Measurements from ENCODE around the gene BLVRA. TPM values are rescaled to one million over a fixed set of nuclear protein-coding genes. Genes with fewer than 3 reads are reported as not detected.

Gene BLVRA
- total and polyA plus RNA-seq, 2 experiments from 2014 or later, result 21.0 to 34.2 TPM

GRCh38 chr7:43747328-43748105 is 11.0 kb upstream of the BLVRA start:
- no peak overlapping the region for H3K27ac ChIP-seq

GRCh38 chr7:43749383-43749940 is 9.0 kb upstream of the BLVRA start:
- Histone ChIP-seq H3K4me2 (no peak overlapping the region), H4K20me1 (ENCODE audit: insufficient read depth, poor library complexity, severe bottlenecking) (no peaks in the 10 kb centered on the region), H3K79me2 (no peaks in the 10 kb centered on the region), H2AFZ (no peak overlapping the region), H3K27ac (no peak overlapping the region), H3K9me3 (ENCODE audit: low read depth) (no peaks in the 10 kb centered on the region), H3K4me1 (ENCODE audit: insufficient read depth) (no peaks in the 10 kb centered on the region), H3K36me3 (replicated peaks; ENCODE audit: insufficient read depth, low read depth) (no peaks in the 10 kb centered on the region), H3K27me3 (no peaks in the 10 kb centered on the region), H3K9me2 (replicated peaks; ENCODE audit: insufficient read depth) (no peaks in the 10 kb centered on the region), H3K4me3 (no peak overlapping the region)
- DNase-seq (ENCODE audit: low spot score), result no peak
- no peak for TF ChIP-seq CTCF (IDR thresholded peaks at IDR 0.05; ENCODE audit: poor library complexity)
- 63% methylated on average over 5 of the region's 5 CpGs for whole genome bisulfite sequencing (ENCODE audit: low lambda C conversion rate, missing lambda C conversion rate)

More at GRCh38 chr7:43747328-43748105, 11.0 kb upstream of the BLVRA start:
- H4K20me1 ChIP-seq (ENCODE audit: insufficient read depth, poor library complexity, severe bottlenecking), result no peaks in the 10 kb centered on the region
- H3K4me3 ChIP-seq, result no peak overlapping the region
- H2AFZ ChIP-seq, result no peak overlapping the region
- no peak overlapping the region for H3K4me2 ChIP-seq
- DNase-seq (ENCODE audit: low spot score), result no peak
- H3K4me1 ChIP-seq (ENCODE audit: insufficient read depth), result no peaks in the 10 kb centered on the region
- H3K9me3 ChIP-seq (ENCODE audit: low read depth), result no peaks in the 10 kb centered on the region
- H3K36me3 ChIP-seq (replicated peaks; ENCODE audit: insufficient read depth, low read depth), result no peaks in the 10 kb centered on the region
- H3K79me2 ChIP-seq, result no peaks in the 10 kb centered on the region
- TF ChIP-seq EZH2 (IDR thresholded peaks at IDR 0.05; ENCODE audit: borderline replicate concordance), result no peak
- TF ChIP-seq CTCF (IDR thresholded peaks at IDR 0.05; ENCODE audit: poor library complexity), result no peak
- no peak for TF ChIP-seq EZH2phosphoT487 (IDR thresholded peaks at IDR 0.05; ENCODE audit: low read depth, severe bottlenecking, unreplicated experiment)
- H3K27me3 ChIP-seq, result no peaks in the 10 kb centered on the region
- no peaks in the 10 kb centered on the region for H3K9me2 ChIP-seq (replicated peaks; ENCODE audit: insufficient read depth)
- WGBS (ENCODE audit: low lambda C conversion rate, missing lambda C conversion rate), result 92% methylated on average over 9 of the region's 9 CpGs

- Histone ChIP-seq H3K79me2 (no peaks in the 10 kb centered on the region), H3K27me3 (no peaks in the 10 kb centered on the region), H3K4me3 (no peak overlapping the region), H3K9me3 (ENCODE audit: low read depth) (no peaks in the 10 kb centered on the region), H3K4me1 (ENCODE audit: insufficient read depth) (no peaks in the 10 kb centered on the region), H4K20me1 (ENCODE audit: insufficient read depth, poor library complexity, severe bottlenecking) (no peaks in the 10 kb centered on the region), H3K4me2 (no peak overlapping the region), H3K36me3 (replicated peaks; ENCODE audit: insufficient read depth, low read depth) (no peaks in the 10 kb centered on the region), H3K9me2 (replicated peaks; ENCODE audit: insufficient read depth) (no peaks in the 10 kb centered on the region), H2AFZ (no peak overlapping the region), H3K27ac (no peak overlapping the region)
- no peak for DNase-seq (ENCODE audit: low spot score)
- WGBS (ENCODE audit: low lambda C conversion rate, missing lambda C conversion rate), result 58% methylated on average over 14 of the region's 14 CpGs
- TF ChIP-seq CTCF (IDR thresholded peaks at IDR 0.05; ENCODE audit: poor library complexity) (no peak), EZH2 (IDR thresholded peaks at IDR 0.05; ENCODE audit: borderline replicate concordance) (no peak), EZH2phosphoT487 (IDR thresholded peaks at IDR 0.05; ENCODE audit: low read depth, severe bottlenecking, unreplicated experiment) (no peak)
These were observed 8.2 kb upstream of the BLVRA start for GRCh38 chr7:43750016-43750887.

Data from hepatocyte (in vitro differentiated cells).